PFSK-1 (cell line): ENCODE data around the gene LRRC30. TPM values are rescaled to one million over a fixed set of nuclear protein-coding genes. Genes with fewer than 3 reads are reported as not detected.

Source experiments
- FOXP2 ChIP-seq: optimal IDR thresholded peaks from 2 replicates; pipeline ENCODE3; 2011; ENCODE audit warnings: borderline replicate concordance, control low read depth, inconsistent platforms; ENCODE audit not compliant: insufficient read depth; ENCODE audit errors: extremely low read length, extremely low read depth
- POLR2AphosphoS5 ChIP-seq: IDR thresholded peaks from 2 replicates; pipeline ENCODE4 v1.6.1; 2012; ENCODE audit warnings: low read depth, mild to moderate bottlenecking, control low read depth, low read length, moderate library complexity
- REST ChIP-seq, 2 experiments: IDR thresholded peaks; 2 replicates each; pipeline versions ENCODE4 v1.6.1 to v1.8.0; 2011 to 2012; ENCODE audit warnings: low read depth in 2 of 2, low read length in 2 of 2, control low read depth in 1 of 2, inconsistent platforms in 1 of 2, mild to moderate bottlenecking in 1 of 2, moderate library complexity in 1 of 2; ENCODE audit not compliant: insufficient read depth in 1 of 2
- SIN3A ChIP-seq: IDR thresholded peaks from 2 replicates; pipeline ENCODE4 v1.6.1; 2012; ENCODE audit warnings: mild to moderate bottlenecking, low read length, moderate library complexity, borderline replicate concordance; ENCODE audit not compliant: insufficient read depth
- TAF1 ChIP-seq: IDR thresholded peaks from 2 replicates; pipeline ENCODE4 v1.6.1; 2012; ENCODE audit warnings: low read length, control low read depth, borderline replicate concordance; ENCODE audit not compliant: insufficient read depth
- polyA plus RNA-seq: library from polyadenylated mRNA; unstranded; fragments of >200 nt; gene quantifications from one replicate; pipeline ENCODE4 v1.2.1, GENCODE V29; 2012; ENCODE audit warnings: low read depth, missing spikeins; ENCODE audit not compliant: insufficient read length

The LRRC30 gene
- not detected for polyA plus RNA-seq

- no peak for TF ChIP-seq SIN3A
- TF ChIP-seq TAF1 = no peak
- TF ChIP-seq REST (IDR thresholded peaks at IDR 0.05; ENCODE audit: insufficient read depth in 1 of 2, low read depth in 2 of 2, low read length in 2 of 2) = no peak
- TF ChIP-seq FOXP2 = no peak
- no peak for TF ChIP-seq POLR2AphosphoS5
Measured at GRCh38 chr18:7230626-7231349, at the start of gene LRRC30. Gene LRRC30, plus strand, starts transcription at chr18:7231089. Its CDS starts 50 bp downstream, at chr18:7231139.

- no peak for TF ChIP-seq REST (IDR thresholded peaks at IDR 0.05; ENCODE audit: insufficient read depth in 1 of 2, low read depth in 2 of 2, low read length in 2 of 2)
- no peak for TF ChIP-seq TAF1
- TF ChIP-seq POLR2AphosphoS5 = no peak
- no peak for TF ChIP-seq SIN3A
- TF ChIP-seq FOXP2 = no peak
Measured at GRCh38 chr18:7185701-7186100, 45.2 kb upstream of the LRRC30 start.

GRCh38 chr18:7190547-7191156, 40.2 kb upstream of the LRRC30 start:
- TF ChIP-seq SIN3A (no peak), FOXP2 (no peak), REST (IDR thresholded peaks at IDR 0.05; ENCODE audit: insufficient read depth in 1 of 2, low read depth in 2 of 2, low read length in 2 of 2) (no peak), TAF1 (no peak), POLR2AphosphoS5 (no peak)

GRCh38 chr18:7191736-7192135, 39.2 kb upstream of the LRRC30 start:
- TF ChIP-seq FOXP2 = no peak
- no peak for TF ChIP-seq TAF1
- no peak for TF ChIP-seq REST (IDR thresholded peaks at IDR 0.05; ENCODE audit: insufficient read depth in 1 of 2, low read depth in 2 of 2, low read length in 2 of 2)
- TF ChIP-seq POLR2AphosphoS5 = no peak
- no peak for TF ChIP-seq SIN3A
